ENCODE data around the gene SMIM34.
"Not testable (repeated sequence)": the region's sequence is repeated elsewhere in the genome, so short reads cannot be mapped to it uniquely, and the experiment has no call there.

DNA sequence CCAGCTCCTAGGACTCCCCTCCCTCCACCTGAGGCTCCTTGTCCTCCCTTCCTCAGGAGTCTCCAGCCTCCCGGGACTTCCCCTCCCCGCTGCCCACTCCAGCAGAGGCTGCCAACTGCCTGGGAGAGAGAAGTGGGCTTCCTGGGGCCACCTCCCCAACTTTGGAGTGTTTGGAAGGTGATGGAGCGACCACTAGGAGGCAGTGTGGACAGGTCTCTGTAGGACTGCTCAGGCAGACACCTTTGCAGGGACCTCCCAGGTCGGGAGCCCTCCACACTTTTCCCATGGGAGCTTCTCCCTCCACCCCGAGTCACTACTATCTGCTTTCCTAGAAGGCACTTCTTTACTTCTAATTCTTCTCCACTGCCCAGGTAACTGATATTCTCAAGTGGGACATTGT lies 19.0 kb downstream of the SMIM34 start:
- TF ChIP-seq, protein P1, sequence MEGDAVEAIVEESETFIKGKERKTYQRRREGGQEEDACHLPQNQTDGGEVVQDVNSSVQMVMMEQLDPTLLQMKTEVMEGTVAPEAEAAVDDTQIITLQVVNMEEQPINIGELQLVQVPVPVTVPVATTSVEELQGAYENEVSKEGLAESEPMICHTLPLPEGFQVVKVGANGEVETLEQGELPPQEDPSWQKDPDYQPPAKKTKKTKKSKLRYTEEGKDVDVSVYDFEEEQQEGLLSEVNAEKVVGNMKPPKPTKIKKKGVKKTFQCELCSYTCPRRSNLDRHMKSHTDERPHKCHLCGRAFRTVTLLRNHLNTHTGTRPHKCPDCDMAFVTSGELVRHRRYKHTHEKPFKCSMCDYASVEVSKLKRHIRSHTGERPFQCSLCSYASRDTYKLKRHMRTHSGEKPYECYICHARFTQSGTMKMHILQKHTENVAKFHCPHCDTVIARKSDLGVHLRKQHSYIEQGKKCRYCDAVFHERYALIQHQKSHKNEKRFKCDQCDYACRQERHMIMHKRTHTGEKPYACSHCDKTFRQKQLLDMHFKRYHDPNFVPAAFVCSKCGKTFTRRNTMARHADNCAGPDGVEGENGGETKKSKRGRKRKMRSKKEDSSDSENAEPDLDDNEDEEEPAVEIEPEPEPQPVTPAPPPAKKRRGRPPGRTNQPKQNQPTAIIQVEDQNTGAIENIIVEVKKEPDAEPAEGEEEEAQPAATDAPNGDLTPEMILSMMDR (IDR thresholded peaks at IDR 0.05 in 4 of 5, conservative IDR thresholded peaks at IDR 0.05 in 1 of 5) = not testable (repeated sequence)
- TF ChIP-seq POLR2A (IDR thresholded peaks at IDR 0.05) = not testable (repeated sequence)
